ENCODE data around the gene TMEM263. TPM values are rescaled to one million over a fixed set of nuclear protein-coding genes. Genes with fewer than 3 reads are reported as not detected.

Gene TMEM263
- total and polyA plus RNA-seq, 9 of the 15 experiments (the other 6 are each of a cell fraction or from before 2014, with no cell fraction given) = 12.6 to 36.7 (median 24.4) TPM

GRCh38 chr12:106984588-106985137, 29.0 kb downstream of the TMEM263 start (continued):
- TF ChIP-seq E4F1 (CRISPR knock-in tag; IDR thresholded peaks at IDR 0.05; ENCODE audit: borderline replicate concordance) = no peak
- TF ChIP-seq CHD1 (IDR thresholded peaks at IDR 0.05; ENCODE audit: low read length) = no peak
- no peak for TF ChIP-seq RBBP5 (IDR thresholded peaks at IDR 0.05; ENCODE audit: borderline replicate concordance, insufficient read depth, low read length, poor library complexity, severe bottlenecking)
- TF ChIP-seq HDAC1 (IDR thresholded peaks at IDR 0.05) = peak in 1 of 2 experiments; percentile 80; a peak in 2 of 4 replicates
- no peak for TF ChIP-seq ZNF586 (CRISPR knock-in tag; conservative IDR thresholded peaks at IDR 0.05)
- TF ChIP-seq ZNF778 (CRISPR knock-in tag; IDR thresholded peaks at IDR 0.05) = no peak
- TF ChIP-seq KLF6 (CRISPR knock-in tag; IDR thresholded peaks at IDR 0.05; ENCODE audit: borderline replicate concordance) = no peak
- TF ChIP-seq, protein P1, sequence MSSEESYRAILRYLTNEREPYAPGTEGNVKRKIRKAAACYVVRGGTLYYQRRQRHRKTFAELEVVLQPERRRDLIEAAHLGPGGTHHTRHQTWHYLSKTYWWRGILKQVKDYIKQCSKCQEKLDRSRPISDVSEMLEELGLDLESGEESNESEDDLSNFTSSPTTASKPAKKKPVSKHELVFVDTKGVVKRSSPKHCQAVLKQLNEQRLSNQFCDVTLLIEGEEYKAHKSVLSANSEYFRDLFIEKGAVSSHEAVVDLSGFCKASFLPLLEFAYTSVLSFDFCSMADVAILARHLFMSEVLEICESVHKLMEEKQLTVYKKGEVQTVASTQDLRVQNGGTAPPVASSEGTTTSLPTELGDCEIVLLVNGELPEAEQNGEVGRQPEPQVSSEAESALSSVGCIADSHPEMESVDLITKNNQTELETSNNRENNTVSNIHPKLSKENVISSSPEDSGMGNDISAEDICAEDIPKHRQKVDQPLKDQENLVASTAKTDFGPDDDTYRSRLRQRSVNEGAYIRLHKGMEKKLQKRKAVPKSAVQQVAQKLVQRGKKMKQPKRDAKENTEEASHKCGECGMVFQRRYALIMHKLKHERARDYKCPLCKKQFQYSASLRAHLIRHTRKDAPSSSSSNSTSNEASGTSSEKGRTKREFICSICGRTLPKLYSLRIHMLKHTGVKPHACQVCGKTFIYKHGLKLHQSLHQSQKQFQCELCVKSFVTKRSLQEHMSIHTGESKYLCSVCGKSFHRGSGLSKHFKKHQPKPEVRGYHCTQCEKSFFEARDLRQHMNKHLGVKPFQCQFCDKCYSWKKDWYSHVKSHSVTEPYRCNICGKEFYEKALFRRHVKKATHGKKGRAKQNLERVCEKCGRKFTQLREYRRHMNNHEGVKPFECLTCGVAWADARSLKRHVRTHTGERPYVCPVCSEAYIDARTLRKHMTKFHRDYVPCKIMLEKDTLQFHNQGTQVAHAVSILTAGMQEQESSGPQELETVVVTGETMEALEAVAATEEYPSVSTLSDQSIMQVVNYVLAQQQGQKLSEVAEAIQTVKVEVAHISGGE (CRISPR knock-in tag; IDR thresholded peaks at IDR 0.05) = peak in 1 of 3 experiments; percentile 52; a peak in 1 of 6 replicates
- no peak for TF ChIP-seq MAFK (IDR thresholded peaks at IDR 0.05; ENCODE audit: low read length)
- no peak for TF ChIP-seq ZKSCAN1 (IDR thresholded peaks at IDR 0.05; ENCODE audit: low read depth, low read length)
- TF ChIP-seq SLC30A9 (CRISPR knock-in tag; IDR thresholded peaks at IDR 0.05) = no peak
- peak; percentile 57 for TF ChIP-seq NFRKB (IDR thresholded peaks at IDR 0.05; ENCODE audit: low read depth)
- peak; percentile 53; the same call in 1 of the 2 replicates for TF ChIP-seq JUND (IDR thresholded peaks at IDR 0.05; ENCODE audit: borderline replicate concordance, low read depth, low read length)
- no peak; the same call in 2 of the 3 replicates for TF ChIP-seq JUND (tag; IDR thresholded peaks at IDR 0.05; ENCODE audit: borderline replicate concordance, low read depth, low read length)
- no peak for TF ChIP-seq EWSR1 (IDR thresholded peaks at IDR 0.05; ENCODE audit: borderline replicate concordance, low read depth, partially characterized antibody)
- peak; percentile 52 for TF ChIP-seq CXXC5 (CRISPR knock-in tag; IDR thresholded peaks at IDR 0.05)
- 0 out of 2 replicates have a peak, but pooled peaks have one; percentile 43 for TF ChIP-seq KLF1 (tag; IDR thresholded peaks at IDR 0.05)
- TF ChIP-seq CREM (IDR thresholded peaks at IDR 0.05; ENCODE audit: low read depth) = no peak
- TF ChIP-seq MCM2 (IDR thresholded peaks at IDR 0.05; ENCODE audit: low read depth) = no peak
- TF ChIP-seq HDAC2 (IDR thresholded peaks at IDR 0.05) = peak; percentile 84
- TF ChIP-seq RFX5 (IDR thresholded peaks at IDR 0.05; ENCODE audit: low read depth, low read length) = no peak
